IMR-90 (cell line): ENCODE measurements around the gene SNX21. TPM values are rescaled to one million over a fixed set of nuclear protein-coding genes. Genes with fewer than 3 reads are reported as not detected.

Experiments
- ATAC-seq: fragments of 200-7000 bp; cut with Tn5 transposase; 2 replicates; pipeline ENCODE4 v1.9.1; 2020; ENCODE audit warnings: low read depth, mild to moderate bottlenecking, moderate library complexity
- BruUV-seq: library from RNA; stranded (reverse); fragments of 400-500 nt; replicated peaks from 2 replicates; lab custom pipeline; 2021; lab: Mats Ljungman, UMichigan
- CTCF ChIA-PET: fragments of 300-600 bp; formaldehyde crosslinking; extraction: SDS; loops from one replicate; lab custom pipeline; 2021; ENCODE audit warnings: antibody characterized with exemption; lab: Yijun Ruan, JAX
- POLR2A ChIA-PET: fragments of 300-600 bp; sonication (Branson Sonifier 250); formaldehyde crosslinking; loops from one replicate; lab custom pipeline; 2022; ENCODE audit warnings: antibody characterized with exemption; ENCODE audit not compliant: unreplicated experiment; lab: Charles Lee
- DNase-seq: peaks from one replicate; pipeline ENCODE4 v3.0.0; 2013
- H2AFZ ChIP-seq: replicated peaks from 2 replicates; pipeline ENCODE3; 2013; ENCODE audit warnings: low read length, mild to moderate bottlenecking; ENCODE audit not compliant: poor library complexity
- H2AK5ac ChIP-seq: 2 replicates; pipeline ENCODE4 v1.6.1; 2013; ENCODE audit warnings: low read depth, low read length, inconsistent platforms
- H2AK9ac ChIP-seq: replicated peaks from 2 replicates; pipeline ENCODE3; 2013; ENCODE audit warnings: mild to moderate bottlenecking, low read depth, low read length, moderate library complexity; ENCODE audit not compliant: poor library complexity
- H2BK120ac ChIP-seq: 2 replicates; pipeline ENCODE4 v1.6.1; 2013; ENCODE audit warnings: low read depth, low read length, inconsistent platforms
- H2BK15ac ChIP-seq: 3 replicates; pipeline ENCODE4 v1.6.1; 2013; ENCODE audit warnings: low read depth, low read length, inconsistent platforms
- H2BK20ac ChIP-seq: 2 replicates; pipeline ENCODE4 v1.6.1; 2013; ENCODE audit warnings: low read depth, mild to moderate bottlenecking, inconsistent platforms, low read length, moderate library complexity
- H2BK5ac ChIP-seq: 2 replicates; pipeline ENCODE4 v1.6.1; 2013; ENCODE audit warnings: mild to moderate bottlenecking, low read depth, low read length, inconsistent platforms; ENCODE audit not compliant: poor library complexity, severe bottlenecking
- H3K14ac ChIP-seq: replicated peaks from 2 replicates; pipeline ENCODE4 v1.6.1; 2013; ENCODE audit warnings: low read depth, low read length, inconsistent platforms
- H3K18ac ChIP-seq: 2 replicates; pipeline ENCODE4 v1.6.1; 2013; ENCODE audit warnings: low read depth, low read length, control low read depth
- H3K23ac ChIP-seq: 2 replicates; pipeline ENCODE4 v1.6.1; 2013; ENCODE audit warnings: low read depth, low read length, inconsistent platforms
- H3K27ac ChIP-seq: 2 replicates; pipeline ENCODE4 v1.5.1; 2013; ENCODE audit warnings: mild to moderate bottlenecking, control low read depth, low read length; ENCODE audit not compliant: insufficient read depth
- H3K27me3 ChIP-seq: 2 replicates; pipeline ENCODE4 v1.6.1; 2013; ENCODE audit warnings: low read length; ENCODE audit not compliant: control insufficient read depth, insufficient read depth
- H3K36me3 ChIP-seq: 2 replicates; pipeline ENCODE4 v1.6.1; 2013; ENCODE audit warnings: low read length, mixed read lengths; ENCODE audit not compliant: control insufficient read depth, insufficient read depth
- H3K4ac ChIP-seq: 2 replicates; pipeline ENCODE4 v1.6.1; 2013; ENCODE audit warnings: low read depth, low read length, inconsistent platforms
- H3K4me1 ChIP-seq: 2 replicates; pipeline ENCODE4 v1.6.1; 2013; ENCODE audit warnings: low read length, mixed read lengths; ENCODE audit not compliant: control insufficient read depth, insufficient read depth
- H3K4me2 ChIP-seq: 2 replicates; pipeline ENCODE4 v1.6.1; 2013; ENCODE audit warnings: low read depth, mild to moderate bottlenecking, control low read depth, low read length, moderate library complexity
- H3K4me3 ChIP-seq: 2 replicates; pipeline ENCODE4 v1.5.1; 2013; ENCODE audit warnings: low read depth, mild to moderate bottlenecking, control low read depth, low read length, moderate library complexity; ENCODE audit not compliant: insufficient read depth
- H3K56ac ChIP-seq: 2 replicates; pipeline ENCODE4 v1.6.1; 2013; ENCODE audit warnings: low read length, inconsistent platforms; ENCODE audit not compliant: insufficient read depth; ENCODE audit errors: extremely low read depth
- H3K79me1 ChIP-seq, 2 experiments: 2 replicates each; pipeline ENCODE4 v1.6.1; 2013; ENCODE audit warnings: low read length in 2 of 2, inconsistent platforms in 1 of 2, low read depth in 1 of 2
- H3K9ac ChIP-seq: 2 replicates; pipeline ENCODE4 v1.6.1; 2013; ENCODE audit warnings: low read depth, low read length, control low read depth
- H3K9me1 ChIP-seq: 2 replicates; pipeline ENCODE4 v1.6.1; 2013; ENCODE audit warnings: low read length, inconsistent platforms; ENCODE audit not compliant: insufficient read depth
- H3K9me3 ChIP-seq: 2 replicates; pipeline ENCODE4 v1.6.1; 2013; ENCODE audit warnings: low read length; ENCODE audit not compliant: control insufficient read depth, insufficient read depth
- H4K20me1 ChIP-seq: 2 replicates; pipeline ENCODE4 v1.6.1; 2013; ENCODE audit warnings: low read length, inconsistent platforms; ENCODE audit not compliant: insufficient read depth
- H4K5ac ChIP-seq: 2 replicates; pipeline ENCODE4 v1.6.1; 2013; ENCODE audit warnings: mild to moderate bottlenecking, low read depth, low read length, control low read depth
- H4K8ac ChIP-seq, 2 experiments: 2 replicates each; pipeline ENCODE4 v1.6.1; 2013; ENCODE audit warnings: low read depth in 2 of 2, low read length in 2 of 2, control low read depth in 1 of 2, inconsistent platforms in 1 of 2
- H4K91ac ChIP-seq: 2 replicates; pipeline ENCODE4 v1.6.1; 2013; ENCODE audit warnings: low read depth, low read length, inconsistent platforms; ENCODE audit not compliant: insufficient read depth
- BHLHE40 ChIP-seq: fragments of 150-350 bp; IDR thresholded peaks from 2 replicates; pipeline ENCODE4 v1.6.1; 2016; ENCODE audit warnings: mild to moderate bottlenecking, low read depth, low read length
- CEBPB ChIP-seq: IDR thresholded peaks from 2 replicates; pipeline ENCODE4 v1.6.1; 2012; ENCODE audit warnings: low read depth, low read length, improper control_type of control experiment
- CHD1 ChIP-seq: IDR thresholded peaks from 2 replicates; pipeline ENCODE4 v1.6.1; 2012; ENCODE audit warnings: low read depth, low read length, improper control_type of control experiment
- CTCF ChIP-seq: conservative IDR thresholded peaks from 2 replicates; pipeline ENCODE4 v1.5.1; 2012; ENCODE audit warnings: mild to moderate bottlenecking, low read depth, low read length, improper control_type of control experiment
- ELK1 ChIP-seq: fragments of 150-350 bp; IDR thresholded peaks from 2 replicates; pipeline ENCODE4 v1.6.1; 2016; ENCODE audit warnings: low read depth, mild to moderate bottlenecking, low read length, moderate library complexity, borderline replicate concordance
- FOS ChIP-seq: fragments of 150-350 bp; IDR thresholded peaks from 2 replicates; pipeline ENCODE4 v1.6.1; 2016; ENCODE audit warnings: low read depth, low read length
- MAFK ChIP-seq: IDR thresholded peaks from 2 replicates; pipeline ENCODE4 v1.6.1; 2012; ENCODE audit warnings: low read depth, low read length, improper control_type of control experiment
- MAZ ChIP-seq: IDR thresholded peaks from 2 replicates; pipeline ENCODE4 v1.6.1; 2012; ENCODE audit warnings: low read depth, mild to moderate bottlenecking, low read length, improper control_type of control experiment, moderate library complexity, borderline replicate concordance
- MXI1 ChIP-seq: IDR thresholded peaks from 2 replicates; pipeline ENCODE4 v1.6.1; 2012; ENCODE audit warnings: low read depth, mild to moderate bottlenecking, low read length, moderate library complexity, borderline replicate concordance
- NFE2L2 ChIP-seq: fragments of 150-350 bp; IDR thresholded peaks from 2 replicates; pipeline ENCODE4 v1.6.1; 2016; ENCODE audit warnings: low read depth, mild to moderate bottlenecking, low read length
- POLR2A ChIP-seq: IDR thresholded peaks from 2 replicates; pipeline ENCODE4 v1.6.1; 2012; ENCODE audit warnings: mild to moderate bottlenecking, low read depth, low read length
- RAD21 ChIP-seq: IDR thresholded peaks from 2 replicates; pipeline ENCODE4 v1.6.1; 2012; ENCODE audit warnings: low read length, improper control_type of control experiment
- RCOR1 ChIP-seq: IDR thresholded peaks from 2 replicates; pipeline ENCODE4 v1.6.1; 2012; ENCODE audit warnings: mild to moderate bottlenecking, low read length, improper control_type of control experiment; ENCODE audit not compliant: insufficient replicate concordance
- RFX5 ChIP-seq: IDR thresholded peaks from 2 replicates; pipeline ENCODE4 v1.8.0; 2012; ENCODE audit warnings: low read depth, mild to moderate bottlenecking, low read length, moderate library complexity
- SMC3 ChIP-seq: fragments of 150-350 bp; IDR thresholded peaks from 2 replicates; pipeline ENCODE4 v1.6.1; 2016; ENCODE audit warnings: low read depth, mild to moderate bottlenecking, antibody characterized with exemption, low read length, moderate library complexity
- USF2 ChIP-seq: fragments of 150-350 bp; IDR thresholded peaks from 2 replicates; pipeline ENCODE4 v1.6.1; 2017; ENCODE audit warnings: mild to moderate bottlenecking, antibody characterized with exemption, low read length, low read depth
- WGBS, 2 experiments: methylation state at CpG; one replicate each; pipeline versions ENCODE4 v1.1.5 to v1.1.7; 2013; ENCODE audit warnings: missing lambda C conversion rate in 2 of 2; ENCODE audit not compliant: insufficient read length in 1 of 2; ENCODE audit errors: extremely low coverage in 2 of 2; 5-methylcytosine and 5-hydroxymethylcytosine counted together
- dilution Hi-C: fragments of 300-500 bp; cut with HindIII; formaldehyde crosslinking; loops from one replicate; pipeline ENCODE4 v1.14.3; 2018; ENCODE audit warnings: low sequenced_read_pairs; ENCODE audit not compliant: unreplicated experiment
- in situ Hi-C: fragments of 300-500 bp; cut with MboI; formaldehyde crosslinking; loops from 3 replicates; pipeline ENCODE4 v1.14.3; 2019; ENCODE audit warnings: low sequenced_read_pairs, inconsistent platforms, mixed read lengths
- intact Hi-C: fragments of 100-400 bp; cut with micrococcal nuclease; formaldehyde crosslinking; loops from 2 replicates; pipeline ENCODE4 v1.10.0; 2022
- polyA plus RNA-seq, 3 experiments: library from polyadenylated mRNA; depleted of rRNA; stranded (reverse); fragments of >200 nt; gene quantifications; 2 replicates each; pipeline ENCODE4 v1.2.3, GENCODE V29; 2012; ENCODE audit warnings: low replicate concordance in 1 of 3
- total RNA-seq: library from RNA; depleted of rRNA; stranded (reverse); fragments of >200 nt; gene quantifications from 2 replicates; pipeline ENCODE4 v1.2.3, GENCODE V29; 2012

The SNX21 gene
- total and polyA plus RNA-seq, 2 of the 4 experiments (the other 2 are of a cell fraction), result 11.1 to 17.9 TPM

- Histone ChIP-seq H3K4ac (no peak overlapping the region), H2BK20ac (no peak overlapping the region), H3K36me3 (peaks cover 15% of the 10 kb centered on the region), H3K4me1 (peaks cover 17% of the 10 kb centered on the region), H3K27me3 (no peaks in the 10 kb centered on the region), H3K9me1 (peaks cover 12% of the 10 kb centered on the region; the same call in 1 of the 2 replicates), H3K79me1 (peaks cover 19 to 42% of the 10 kb centered on the region in 2 experiments), H2BK5ac (no peak overlapping the region), H2BK120ac (no peak overlapping the region), H4K91ac (no peak overlapping the region), H3K14ac (no peak overlapping the region), H2AK9ac (no peak overlapping the region), H3K56ac (no peak overlapping the region), H4K8ac (no peak overlapping the region), H3K18ac (no peak overlapping the region), H3K9me3 (no peaks in the 10 kb centered on the region), H3K4me2 (no peak overlapping the region), H4K20me1 (peaks cover 12% of the 10 kb centered on the region; the same call in 1 of the 2 replicates), H3K23ac (no peak overlapping the region), H2AFZ (no peak overlapping the region), H2AK5ac (no peak overlapping the region), H3K4me3 (no peak overlapping the region), H4K5ac (no peak overlapping the region), H3K9ac (no peak overlapping the region), H2BK15ac (no peak overlapping the region), H3K27ac (no peak overlapping the region)
- ATAC-seq (no peak), DNase-seq (peak; percentile 39)
- intact Hi-C loops (no loop called here), in situ Hi-C loops (no loop called here), dilution Hi-C loops (no loop called here)
- ChIA-PET CTCF (interaction anchor here (0.6 kb wide), 1 partner anchor 1091 kb away, joined by 4 read pairs; no protein-coding TSS in a partner anchor), POLR2A (no interaction called here)
- no CpG with 5 or more reads among the region's 3 CpGs for WGBS, 2 experiments
- no peak for TF ChIP-seq FOS
- no peak for TF ChIP-seq ELK1
- no peak for TF ChIP-seq MAZ
- no peak for TF ChIP-seq MAFK
- TF ChIP-seq NFE2L2, result no peak
- TF ChIP-seq RAD21, result no peak
- TF ChIP-seq CHD1, result no peak
- no peak for TF ChIP-seq RCOR1
- TF ChIP-seq USF2, result no peak
- TF ChIP-seq POLR2A, result no peak
- no peak for TF ChIP-seq RFX5
- no peak for TF ChIP-seq BHLHE40
- no peak for TF ChIP-seq CEBPB
- no peak for TF ChIP-seq SMC3
- TF ChIP-seq MXI1, result no peak
- TF ChIP-seq CTCF, result no peak
- no TSS peak for BruUV-seq
Observed at GRCh38 chr20:45814314-45814713, 19.3 kb upstream of the SNX21 start.
